Prostate gland (tissue), 2 donors: ENCODE data around the gene GSDME.

Source experiments
- CTCF ChIP-seq, 4 experiments: fragments of 200-600 bp in 2 of 4; fragments of 450-650 bp in 2 of 4; sonication (generic) in 2 of 4; IDR thresholded peaks; 1 replicate in 3 of 4; 2 replicates in 1 of 4; pipeline ENCODE4 v1.5.1; 2016 to 2019; ENCODE audit warnings: antibody characterized with exemption in 4 of 4, mild to moderate bottlenecking in 2 of 4, moderate library complexity in 2 of 4
- POLR2A ChIP-seq: fragments of 450-650 bp; IDR thresholded peaks from one replicate; pipeline ENCODE4 v1.6.1; 2016; ENCODE audit warnings: antibody characterized with exemption, mild to moderate bottlenecking
- POLR2AphosphoS5 ChIP-seq: sonication (generic); formaldehyde crosslinking; IDR thresholded peaks from one replicate; pipeline ENCODE4 v1.6.1; 2017; ENCODE audit warnings: antibody characterized with exemption

DNA sequence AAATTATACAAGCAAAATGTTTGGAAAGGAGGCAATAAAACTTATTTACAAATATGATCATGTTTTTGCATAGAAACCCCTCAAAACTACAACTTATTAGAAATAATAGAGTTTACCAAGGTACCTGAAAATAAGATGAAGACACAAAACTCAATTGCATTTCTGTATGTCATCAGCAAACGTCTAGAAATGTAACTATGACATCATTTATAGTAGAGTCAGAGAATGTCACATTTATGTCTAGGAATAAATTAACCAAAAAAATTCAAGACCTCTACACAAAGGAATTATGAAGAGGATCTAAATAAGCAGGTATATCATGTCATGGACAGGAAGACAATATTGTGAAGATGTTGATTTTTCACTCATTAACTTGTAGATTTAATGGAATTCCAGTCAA is 103.0 kb downstream of the GSDME start:
- TF ChIP-seq CTCF (IDR thresholded peaks at IDR 0.05) = no peak
- no peak for TF ChIP-seq POLR2AphosphoS5
- no peak for TF ChIP-seq POLR2A
